Measurements from ENCODE around the gene ARMC9. TPM values are rescaled to one million over a fixed set of nuclear protein-coding genes. Genes with fewer than 3 reads are reported as not detected.
"Not testable (repeated sequence)": the region's sequence is repeated elsewhere in the genome, so short reads cannot be mapped to it uniquely, and the experiment has no call there.

ARMC9 gene
- total RNA-seq, 1 donor from 2014 or later = 15.1 TPM

- DNase-seq (ENCODE audit: low spot score in 2 of 2) = no peak
- FAIRE-seq = no peak
Measured at GRCh38 chr2:231238689-231239088, 40.3 kb downstream of the ARMC9 start.

- DNase-seq (ENCODE audit: low spot score in 2 of 2) (no peak), FAIRE-seq (no peak)
Measured at GRCh38 chr2:231239751-231240150, 41.3 kb downstream of the ARMC9 start.

- FAIRE-seq = no peak
- DNase-seq (ENCODE audit: low spot score in 2 of 2) = no peak
Measured at GRCh38 chr2:231241755-231242507, 43.5 kb downstream of the ARMC9 start.

DNA sequence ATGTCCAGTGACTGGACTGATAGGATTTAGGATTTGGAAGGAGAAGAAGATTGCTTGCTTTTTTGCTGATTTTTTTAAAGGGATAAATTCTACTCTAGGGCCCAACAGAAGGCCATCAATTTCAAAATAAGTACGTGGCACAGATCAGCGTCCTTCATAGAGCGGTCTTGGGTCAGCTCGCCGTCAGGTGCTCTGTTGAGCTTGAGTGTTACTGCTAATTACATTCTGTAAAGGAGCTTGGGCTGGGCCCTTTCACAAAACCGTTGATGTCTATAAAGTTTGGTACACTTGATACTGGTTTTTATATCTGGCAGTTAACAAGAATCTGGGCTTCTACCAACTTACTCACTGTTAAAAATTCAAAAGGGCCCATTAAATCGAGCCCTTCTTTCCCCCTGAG lies 45.4 kb downstream of the ARMC9 start:
- FAIRE-seq (no peak), DNase-seq (ENCODE audit: low spot score in 2 of 2) (no peak)

DNA sequence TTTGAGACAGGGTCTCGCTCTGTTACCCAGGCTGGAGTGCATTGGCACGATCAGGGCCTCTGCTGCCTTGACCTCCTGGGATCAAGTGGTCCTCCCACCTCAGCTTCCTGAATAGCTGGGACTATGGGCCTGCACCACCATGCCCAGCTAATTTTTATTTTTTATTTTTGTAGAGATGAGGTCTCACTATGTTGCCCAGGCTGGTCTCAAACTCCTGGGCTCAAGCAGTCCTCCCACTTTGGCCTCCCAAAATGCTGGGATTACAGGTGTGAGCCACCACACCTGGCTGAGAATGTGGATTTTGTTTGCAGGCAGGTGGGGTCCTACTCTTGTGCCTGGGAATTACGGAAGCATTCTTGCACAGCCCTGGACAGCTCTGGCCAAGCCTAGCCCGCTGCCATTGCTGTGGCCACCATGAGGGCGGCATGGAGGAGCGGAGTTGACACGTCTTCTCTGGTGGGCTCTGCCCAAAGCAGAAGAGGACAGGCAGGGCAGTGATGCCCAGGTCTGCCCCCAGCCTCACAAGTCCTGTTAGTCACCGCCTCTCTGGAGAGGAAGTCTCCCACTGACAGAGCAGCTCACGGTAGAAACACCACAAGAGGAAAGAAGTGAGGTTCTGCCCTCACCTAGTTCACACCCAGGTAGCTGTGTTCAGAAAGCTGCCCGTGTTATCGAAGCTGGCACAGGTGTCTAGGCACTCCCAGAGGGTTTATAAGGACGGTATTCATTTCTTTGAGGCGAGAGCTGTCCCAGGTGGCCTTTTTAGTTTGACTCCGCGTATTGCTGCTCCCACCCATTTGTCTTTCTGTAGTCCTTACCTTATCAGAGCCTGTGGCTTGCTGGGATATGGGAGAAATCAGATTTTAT lies 46.2 kb downstream of the ARMC9 start:
- no peak for FAIRE-seq
- DNase-seq (ENCODE audit: low spot score in 2 of 2) = no peak

DNA sequence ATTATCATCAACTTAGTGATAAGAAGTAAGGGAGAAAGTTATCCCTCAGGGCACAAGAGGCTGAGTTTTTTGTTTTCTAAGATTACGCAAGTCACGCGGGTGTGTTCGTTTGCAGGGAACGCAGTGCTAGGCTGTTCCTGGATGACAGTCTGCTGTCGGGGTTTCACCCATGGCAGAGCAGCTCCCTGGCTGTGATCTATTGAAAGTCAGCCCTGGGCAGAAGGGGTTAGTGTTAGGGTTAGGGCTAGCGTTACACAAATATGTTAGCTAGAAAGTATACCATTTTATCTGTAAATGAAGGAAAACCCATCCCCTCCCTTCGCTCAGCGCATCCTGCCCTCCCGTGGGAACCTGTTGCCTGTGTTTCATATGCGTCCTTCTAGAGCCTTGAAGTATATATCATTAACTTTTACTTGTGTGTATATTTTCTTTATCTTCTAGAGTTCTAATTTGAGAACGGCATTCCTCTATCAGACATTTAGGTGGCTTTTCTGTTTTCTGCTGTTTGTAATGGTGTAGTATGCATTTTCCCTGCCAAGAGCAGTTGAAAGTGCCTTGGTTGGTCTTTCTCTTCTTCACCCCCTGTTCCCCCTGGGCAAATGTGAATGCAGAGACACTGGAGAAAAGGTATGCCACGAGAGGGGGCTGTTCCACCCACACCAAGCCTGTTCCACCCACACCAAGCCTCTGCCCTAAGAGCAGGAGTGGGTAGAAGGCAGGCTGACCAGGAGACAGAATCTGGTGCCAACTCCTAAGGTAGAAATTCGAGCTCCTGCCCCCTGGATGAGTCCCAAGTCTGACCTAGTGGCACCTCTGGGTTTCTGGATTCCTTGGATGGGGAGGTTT lies 47.0 kb downstream of the ARMC9 start:
- DNase-seq (ENCODE audit: low spot score in 2 of 2) (no peak), FAIRE-seq (no peak)

DNA sequence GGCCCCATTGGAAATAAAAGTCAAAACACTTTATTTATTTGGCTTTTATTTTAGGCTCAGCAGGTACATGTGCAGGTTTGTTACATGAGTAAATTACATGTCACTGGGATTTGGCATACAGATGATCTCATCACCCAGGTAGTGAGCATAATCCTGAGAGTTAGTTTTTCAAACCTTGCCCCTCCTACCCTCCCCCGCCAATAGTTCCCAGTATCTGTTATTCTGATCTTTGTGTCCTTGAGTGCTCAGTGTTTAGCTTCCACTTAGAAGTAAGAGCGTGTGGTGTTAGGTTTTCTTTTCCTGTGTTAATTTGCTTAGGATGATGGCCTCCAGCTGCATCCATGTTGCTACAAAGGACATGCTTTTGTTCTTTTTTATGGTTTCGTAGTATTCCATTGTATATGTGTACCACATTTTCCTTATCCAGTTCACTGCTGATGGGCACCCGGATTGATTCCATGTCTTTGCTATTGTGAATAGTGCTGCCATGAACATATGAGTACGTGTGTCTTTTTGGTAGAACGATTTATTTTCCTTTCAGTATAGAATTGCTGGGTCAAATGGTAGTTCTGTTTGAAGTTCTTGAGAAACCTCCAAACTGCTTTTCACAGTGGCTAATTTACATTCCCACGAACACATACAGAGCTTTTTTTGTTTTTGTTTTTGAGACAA lies 47.9 kb downstream of the ARMC9 start:
- FAIRE-seq (no peak), DNase-seq (ENCODE audit: low spot score in 2 of 2) (no peak)

DNA sequence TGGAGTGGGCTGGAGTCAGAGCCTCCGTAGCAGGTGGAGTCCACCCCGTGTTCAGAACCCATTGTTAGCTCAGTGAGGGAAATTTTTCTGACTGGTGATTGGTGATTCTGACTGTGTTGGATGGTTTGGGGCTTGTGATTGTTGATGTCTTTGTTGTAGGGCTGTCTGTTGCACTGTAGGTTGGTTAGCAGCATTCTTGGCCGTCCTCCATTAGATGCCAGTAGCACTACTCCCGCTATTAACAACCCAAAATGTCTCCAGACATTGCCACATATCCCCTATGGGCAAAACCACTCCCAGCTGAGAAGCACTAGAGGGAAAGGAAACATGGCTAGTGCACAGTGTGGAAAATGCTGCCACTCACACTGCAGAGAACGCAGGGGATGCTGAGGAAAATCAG lies 51.7 kb downstream of the ARMC9 start:
- DNase-seq (ENCODE audit: low spot score in 2 of 2) (no peak), FAIRE-seq (no peak)

- FAIRE-seq = no peak
- no peak for DNase-seq (ENCODE audit: low spot score in 2 of 2)
Measured at GRCh38 chr2:231250698-231251097, 52.3 kb downstream of the ARMC9 start.

DNA sequence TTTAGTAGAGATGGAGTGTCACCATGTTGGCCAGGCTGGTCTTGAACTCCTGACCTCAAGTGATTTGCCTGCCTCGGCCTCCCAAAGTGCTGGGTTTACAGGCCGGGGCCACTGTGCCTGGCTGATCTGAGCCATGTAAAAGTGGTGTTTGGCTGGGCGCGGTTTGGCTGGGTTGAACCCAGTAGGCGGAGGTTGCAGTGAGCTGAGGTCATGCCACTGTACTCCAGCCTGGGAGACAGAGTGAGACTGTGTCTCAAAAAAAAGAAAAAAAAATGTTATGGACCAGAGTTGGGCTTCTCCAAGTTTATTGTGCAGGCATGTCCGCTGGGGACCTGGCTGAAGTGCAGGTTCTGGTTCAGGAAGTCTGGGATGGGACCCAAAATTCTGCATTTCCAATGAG lies 54.9 kb downstream of the ARMC9 start:
- not testable (repeated sequence) for FAIRE-seq

GRCh38 chr2:231256494-231256893 lies 58.1 kb downstream of the ARMC9 start:
- DNase-seq (ENCODE audit: low spot score in 2 of 2) (no peak), FAIRE-seq (no peak)

More for the DNA sequence above, 54.9 kb downstream of the ARMC9 start:
- DNase-seq (ENCODE audit: low spot score in 2 of 2) = not testable (repeated sequence)

DNA sequence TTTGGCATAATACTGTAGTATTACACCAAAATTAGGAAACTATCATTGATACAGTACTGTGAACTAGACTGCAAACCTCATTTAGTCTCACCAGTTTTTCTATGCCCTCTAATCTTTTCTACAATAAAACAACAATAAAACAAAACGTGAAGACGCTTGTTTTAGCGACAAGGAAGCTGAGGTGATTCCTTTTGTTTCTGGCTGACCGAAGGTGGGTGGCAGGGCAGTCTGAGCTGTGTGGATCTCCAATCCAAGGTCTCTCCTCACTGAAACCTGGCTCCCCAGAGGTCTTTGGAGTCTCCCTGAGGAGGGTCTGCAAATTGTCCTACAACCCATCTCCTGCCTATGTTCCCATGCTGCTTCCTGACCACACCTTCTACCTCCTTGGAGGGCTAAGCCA lies 59.3 kb downstream of the ARMC9 start:
- no peak for DNase-seq (ENCODE audit: low spot score in 2 of 2)
- no peak for FAIRE-seq

DNA sequence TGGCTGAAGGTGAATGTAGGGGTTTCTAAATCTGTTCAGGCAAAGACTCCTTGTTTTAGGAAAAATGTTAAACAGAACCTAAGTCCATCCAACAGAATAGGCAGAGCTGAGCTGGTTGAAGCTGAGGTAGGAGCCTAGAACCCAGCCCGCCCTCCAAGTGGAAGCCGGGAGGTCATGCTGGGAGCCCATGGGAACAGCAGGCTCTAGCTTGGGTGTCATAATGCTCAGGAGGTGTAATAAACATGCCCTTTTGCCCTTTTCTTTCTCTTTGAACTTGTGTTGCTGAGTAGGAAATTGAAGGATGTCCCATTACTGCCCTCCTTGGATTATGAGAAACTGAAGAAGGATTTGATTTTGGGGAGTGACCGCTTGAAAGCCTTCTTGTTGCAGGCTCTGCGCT lies 60.3 kb downstream of the ARMC9 start:
- DNase-seq (ENCODE audit: low spot score in 2 of 2) (no peak), FAIRE-seq (no peak)

- no peak for DNase-seq (ENCODE audit: low spot score in 2 of 2)
- FAIRE-seq = no peak
Measured at GRCh38 chr2:231259104-231259503, 60.7 kb downstream of the ARMC9 start.

DNA sequence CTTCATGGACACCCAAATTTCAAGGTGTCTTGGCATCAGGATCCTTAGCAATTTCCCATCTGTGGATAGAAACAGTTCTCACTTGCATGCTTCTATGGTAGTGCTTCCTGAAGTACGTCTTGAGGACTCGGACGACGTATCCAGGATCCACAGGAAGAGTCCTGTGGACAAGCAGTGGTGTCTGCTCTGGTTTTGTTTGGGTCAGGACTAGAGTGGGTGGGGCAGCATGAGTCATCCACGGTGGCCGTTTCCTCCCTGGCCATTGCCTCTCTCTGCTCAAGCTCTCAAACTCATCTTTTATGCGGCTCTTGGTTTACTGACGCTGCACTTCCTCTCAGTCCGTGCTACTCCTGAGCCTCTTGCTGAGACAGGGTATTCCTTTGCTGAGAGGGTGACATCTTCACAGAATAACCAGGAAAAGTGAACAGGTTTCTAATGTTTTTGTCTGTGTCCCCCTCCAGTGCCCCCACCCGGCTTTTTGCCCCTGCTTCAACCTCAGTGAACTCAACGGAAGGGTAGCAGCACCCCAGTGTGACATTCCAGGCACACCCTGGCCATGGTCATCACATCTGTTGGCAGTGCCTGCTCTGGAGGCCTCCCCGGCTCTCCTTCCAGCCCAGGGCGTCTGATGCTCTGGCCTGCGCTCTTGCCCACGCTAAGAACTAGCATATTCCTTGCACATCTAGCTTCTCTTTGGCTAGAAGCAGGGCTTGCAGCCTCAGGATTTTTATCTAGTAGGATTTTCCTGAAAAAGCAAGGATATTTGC lies 62.2 kb downstream of the ARMC9 start:
- DNase-seq (ENCODE audit: low spot score in 2 of 2) (no peak), FAIRE-seq (no peak)

GRCh38 chr2:231263118-231263831 lies 64.8 kb downstream of the ARMC9 start:
- DNase-seq (ENCODE audit: low spot score in 2 of 2) (no peak), FAIRE-seq (no peak)

GRCh38 chr2:231270221-231271114 lies 72.0 kb downstream of the ARMC9 start:
- FAIRE-seq (no peak), DNase-seq (ENCODE audit: low spot score in 2 of 2) (no peak)

DNA sequence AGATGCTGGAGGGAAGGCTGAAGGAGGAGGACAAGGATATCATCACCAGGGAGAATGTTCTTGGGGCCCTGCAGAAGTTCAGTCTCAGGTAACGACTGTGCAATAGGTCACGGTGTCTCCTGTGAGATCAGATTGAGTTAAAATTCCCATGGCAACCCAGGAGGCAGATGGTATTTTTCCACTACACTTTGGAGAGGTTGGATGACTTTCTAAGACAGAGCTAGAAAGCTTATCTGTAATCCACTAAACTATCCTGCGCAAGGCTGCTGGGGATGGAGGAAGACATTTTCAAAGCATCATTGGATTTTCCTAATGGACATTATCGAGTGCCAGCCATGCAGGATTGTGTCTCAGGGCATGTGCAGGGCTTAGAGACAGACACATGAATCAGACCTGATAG lies 74.6 kb downstream of the ARMC9 start:
- FAIRE-seq = no peak
- no peak for DNase-seq (ENCODE audit: low spot score in 2 of 2)
